ENCODE data around the gene CD84.
"Not testable (repeated sequence)": the region's sequence is repeated elsewhere in the genome, so short reads cannot be mapped to it uniquely, and the experiment has no call there.

CD84 gene

GRCh38 chr1:160519642-160520435 is 59.5 kb downstream of the CD84 start:
- no peak overlapping the region for H3K4me3 ChIP-seq (ENCODE audit: low read depth, low read length)

GRCh38 chr1:160517519-160517918 is 61.8 kb downstream of the CD84 start:
- H3K4me3 ChIP-seq (ENCODE audit: low read depth, low read length) = not testable (repeated sequence)

GRCh38 chr1:160515908-160516307 is 63.4 kb downstream of the CD84 start:
- H3K4me3 ChIP-seq (ENCODE audit: low read depth, low read length) = not testable (repeated sequence)

- no peak overlapping the region for H3K4me3 ChIP-seq (ENCODE audit: low read depth, low read length)
Observed at GRCh38 chr1:160504651-160505050, 74.6 kb downstream of the CD84 start.

GRCh38 chr1:160503087-160503486 is 76.2 kb downstream of the CD84 start:
- H3K4me3 ChIP-seq (ENCODE audit: low read depth, low read length) = no peak overlapping the region

GRCh38 chr1:160500321-160500990 is 78.8 kb downstream of the CD84 start:
- H3K4me3 ChIP-seq (ENCODE audit: low read depth, low read length) = no peak overlapping the region

GRCh38 chr1:160499631-160500030 is 79.7 kb downstream of the CD84 start:
- no peak overlapping the region for H3K4me3 ChIP-seq (ENCODE audit: low read depth, low read length)

- H3K4me3 ChIP-seq (ENCODE audit: low read depth, low read length) = not testable (repeated sequence)
Observed at GRCh38 chr1:160498301-160499065, 80.8 kb downstream of the CD84 start.

- no peak overlapping the region for H3K4me3 ChIP-seq (ENCODE audit: low read depth, low read length)
Observed at GRCh38 chr1:160496334-160496733, 83.0 kb downstream of the CD84 start.

- no peak overlapping the region for H3K4me3 ChIP-seq (ENCODE audit: low read depth, low read length)
Observed at GRCh38 chr1:160494620-160495019, 84.7 kb downstream of the CD84 start.

- H3K4me3 ChIP-seq (ENCODE audit: low read depth, low read length) = no peak overlapping the region
Observed at GRCh38 chr1:160492617-160493016, 86.7 kb downstream of the CD84 start.

- no peak overlapping the region for H3K4me3 ChIP-seq (ENCODE audit: low read depth, low read length)
Observed at GRCh38 chr1:160491981-160492380, 87.3 kb downstream of the CD84 start.

Data from iPS-11a (cell line).